ENCODE measurements around the gene BET1.

The BET1 gene

GRCh38 chr7:93955304-93955703, 48.9 kb downstream of the BET1 start:
- no peak for DNase-seq

GRCh38 chr7:93949423-93949822, 54.7 kb downstream of the BET1 start:
- DNase-seq = no peak

- no peak for DNase-seq
Observed at GRCh38 chr7:93948873-93949272, 55.3 kb downstream of the BET1 start.

GRCh38 chr7:93948106-93948505, 56.0 kb downstream of the BET1 start:
- no peak for DNase-seq

- no peak for DNase-seq
Observed at GRCh38 chr7:93945756-93946535, 58.2 kb downstream of the BET1 start.

- DNase-seq = no peak
Observed at GRCh38 chr7:93945083-93945482, 59.1 kb downstream of the BET1 start.

GRCh38 chr7:93944673-93945072, 59.5 kb downstream of the BET1 start:
- DNase-seq = no peak

GRCh38 chr7:93943816-93944540, 60.2 kb downstream of the BET1 start:
- DNase-seq = no peak
